HEK293 (cell line): ENCODE data around the gene KRT82.

Experiments used
- KLF16 ChIP-seq: fragments of 450-650 bp; formaldehyde crosslinking; IDR thresholded peaks from 2 replicates; pipeline ENCODE4 v1.5.1; 2017; ENCODE audit warnings: missing biosample characterization, missing genetic modification characterization
- MZF1 ChIP-seq: fragments of 450-650 bp; formaldehyde crosslinking; IDR thresholded peaks from 2 replicates; pipeline ENCODE4 v1.5.1; 2017; ENCODE audit warnings: missing biosample characterization, missing genetic modification characterization, borderline replicate concordance
- RBAK ChIP-seq: fragments of 450-650 bp; formaldehyde crosslinking; IDR thresholded peaks from 2 replicates; pipeline ENCODE4 v1.5.1; 2016; ENCODE audit warnings: missing biosample characterization, missing genetic modification characterization
- REPIN1 ChIP-seq: fragments of 450-650 bp; formaldehyde crosslinking; IDR thresholded peaks from 2 replicates; pipeline ENCODE4 v1.5.1; 2017; ENCODE audit warnings: missing biosample characterization, missing genetic modification characterization, low read depth
- WT1 ChIP-seq: fragments of 450-650 bp; formaldehyde crosslinking; IDR thresholded peaks from 2 replicates; pipeline ENCODE4 v1.5.1; 2016; ENCODE audit warnings: missing biosample characterization, missing genetic modification characterization
- ZNF585B ChIP-seq: fragments of 450-650 bp; formaldehyde crosslinking; IDR thresholded peaks from 2 replicates; pipeline ENCODE4 v1.5.1; 2016; ENCODE audit warnings: missing biosample characterization, missing genetic modification characterization
- ZNF747 ChIP-seq: fragments of 450-650 bp; formaldehyde crosslinking; IDR thresholded peaks from 2 replicates; pipeline ENCODE4 v1.5.1; 2016; ENCODE audit warnings: missing biosample characterization, missing genetic modification characterization
- TF ChIP-seq, protein P1 (sequence below): fragments of 450-650 bp; formaldehyde crosslinking; IDR thresholded peaks from 2 replicates; pipeline ENCODE4 v1.5.0; 2017; ENCODE audit warnings: missing biosample characterization, missing genetic modification characterization, borderline replicate concordance
- TF ChIP-seq, protein P2 (sequence below): fragments of 450-650 bp; formaldehyde crosslinking; IDR thresholded peaks from 2 replicates; pipeline ENCODE4 v1.5.1; 2016; ENCODE audit warnings: missing biosample characterization, missing genetic modification characterization
- TF ChIP-seq, protein P3 (sequence below): fragments of 450-650 bp; formaldehyde crosslinking; IDR thresholded peaks from 2 replicates; pipeline ENCODE4 v1.5.1; 2016; ENCODE audit warnings: missing biosample characterization, missing genetic modification characterization
- TF ChIP-seq, protein P4 (sequence below): fragments of 450-650 bp; formaldehyde crosslinking; IDR thresholded peaks from 2 replicates; pipeline ENCODE4 v1.5.1; 2016; ENCODE audit warnings: missing biosample characterization, missing genetic modification characterization, borderline replicate concordance
- TF ChIP-seq, protein P5 (sequence below): fragments of 450-650 bp; formaldehyde crosslinking; conservative IDR thresholded peaks from 2 replicates; pipeline ENCODE4 v1.5.1; 2016; ENCODE audit warnings: low read depth, missing biosample characterization, missing genetic modification characterization

DNA sequence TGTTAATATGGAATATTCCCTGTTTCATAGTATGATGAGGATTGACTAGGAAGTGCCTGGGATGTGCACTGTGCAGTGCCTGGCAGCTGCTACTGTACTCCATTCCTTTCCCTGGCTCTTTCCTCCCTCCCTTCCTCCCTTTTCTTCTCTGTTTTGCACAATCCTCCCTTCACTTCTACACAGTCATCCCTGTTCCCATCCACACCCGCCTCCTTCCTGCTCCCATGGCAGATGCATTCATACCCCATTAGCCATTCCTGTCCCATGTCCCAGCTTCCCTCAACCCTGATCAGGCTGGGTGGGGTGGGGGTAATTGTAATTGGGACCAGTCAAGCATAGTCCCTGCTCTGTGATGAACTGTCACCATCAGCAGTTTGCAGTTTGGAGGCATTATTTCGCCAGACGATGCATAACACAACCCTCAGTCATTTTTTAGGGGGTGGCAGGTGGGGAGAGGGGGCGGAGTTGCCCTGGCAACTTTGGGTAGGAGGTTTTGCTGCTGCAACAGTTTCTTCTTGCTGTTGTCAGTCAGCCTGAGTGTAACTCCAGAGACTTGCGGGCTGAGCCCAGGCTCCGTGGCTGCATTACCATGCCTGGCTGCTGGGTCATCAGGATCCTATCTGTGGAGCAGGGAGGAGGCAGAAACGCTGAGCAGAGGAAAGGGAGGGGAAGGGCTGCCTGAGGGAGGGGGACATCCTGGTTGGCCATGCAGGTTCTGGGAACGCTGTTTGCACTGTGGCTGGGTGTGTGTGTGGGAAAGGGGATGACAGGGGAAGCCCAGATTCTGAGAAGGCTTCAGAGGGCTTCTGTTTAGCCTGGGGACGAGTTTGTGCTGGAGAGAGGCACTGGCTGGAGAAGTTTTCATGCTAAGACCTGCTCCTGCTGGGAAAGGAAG, 16.6 kb downstream of the KRT82 start:
- TF ChIP-seq, protein P1, sequence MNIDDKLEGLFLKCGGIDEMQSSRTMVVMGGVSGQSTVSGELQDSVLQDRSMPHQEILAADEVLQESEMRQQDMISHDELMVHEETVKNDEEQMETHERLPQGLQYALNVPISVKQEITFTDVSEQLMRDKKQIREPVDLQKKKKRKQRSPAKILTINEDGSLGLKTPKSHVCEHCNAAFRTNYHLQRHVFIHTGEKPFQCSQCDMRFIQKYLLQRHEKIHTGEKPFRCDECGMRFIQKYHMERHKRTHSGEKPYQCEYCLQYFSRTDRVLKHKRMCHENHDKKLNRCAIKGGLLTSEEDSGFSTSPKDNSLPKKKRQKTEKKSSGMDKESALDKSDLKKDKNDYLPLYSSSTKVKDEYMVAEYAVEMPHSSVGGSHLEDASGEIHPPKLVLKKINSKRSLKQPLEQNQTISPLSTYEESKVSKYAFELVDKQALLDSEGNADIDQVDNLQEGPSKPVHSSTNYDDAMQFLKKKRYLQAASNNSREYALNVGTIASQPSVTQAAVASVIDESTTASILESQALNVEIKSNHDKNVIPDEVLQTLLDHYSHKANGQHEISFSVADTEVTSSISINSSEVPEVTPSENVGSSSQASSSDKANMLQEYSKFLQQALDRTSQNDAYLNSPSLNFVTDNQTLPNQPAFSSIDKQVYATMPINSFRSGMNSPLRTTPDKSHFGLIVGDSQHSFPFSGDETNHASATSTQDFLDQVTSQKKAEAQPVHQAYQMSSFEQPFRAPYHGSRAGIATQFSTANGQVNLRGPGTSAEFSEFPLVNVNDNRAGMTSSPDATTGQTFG (tag by site-specific recombination) = no peak
- TF ChIP-seq KLF16 (tag by site-specific recombination) (no peak), RBAK (tag by site-specific recombination) (no peak), MZF1 (no peak), ZNF585B (tag by site-specific recombination) (no peak), ZNF747 (tag by site-specific recombination) (no peak), WT1 (tag by site-specific recombination) (no peak), REPIN1 (tag by site-specific recombination) (no peak)
- TF ChIP-seq, protein P2, sequence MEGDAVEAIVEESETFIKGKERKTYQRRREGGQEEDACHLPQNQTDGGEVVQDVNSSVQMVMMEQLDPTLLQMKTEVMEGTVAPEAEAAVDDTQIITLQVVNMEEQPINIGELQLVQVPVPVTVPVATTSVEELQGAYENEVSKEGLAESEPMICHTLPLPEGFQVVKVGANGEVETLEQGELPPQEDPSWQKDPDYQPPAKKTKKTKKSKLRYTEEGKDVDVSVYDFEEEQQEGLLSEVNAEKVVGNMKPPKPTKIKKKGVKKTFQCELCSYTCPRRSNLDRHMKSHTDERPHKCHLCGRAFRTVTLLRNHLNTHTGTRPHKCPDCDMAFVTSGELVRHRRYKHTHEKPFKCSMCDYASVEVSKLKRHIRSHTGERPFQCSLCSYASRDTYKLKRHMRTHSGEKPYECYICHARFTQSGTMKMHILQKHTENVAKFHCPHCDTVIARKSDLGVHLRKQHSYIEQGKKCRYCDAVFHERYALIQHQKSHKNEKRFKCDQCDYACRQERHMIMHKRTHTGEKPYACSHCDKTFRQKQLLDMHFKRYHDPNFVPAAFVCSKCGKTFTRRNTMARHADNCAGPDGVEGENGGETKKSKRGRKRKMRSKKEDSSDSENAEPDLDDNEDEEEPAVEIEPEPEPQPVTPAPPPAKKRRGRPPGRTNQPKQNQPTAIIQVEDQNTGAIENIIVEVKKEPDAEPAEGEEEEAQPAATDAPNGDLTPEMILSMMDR (tag by site-specific recombination) = no peak
- TF ChIP-seq, protein P3, sequence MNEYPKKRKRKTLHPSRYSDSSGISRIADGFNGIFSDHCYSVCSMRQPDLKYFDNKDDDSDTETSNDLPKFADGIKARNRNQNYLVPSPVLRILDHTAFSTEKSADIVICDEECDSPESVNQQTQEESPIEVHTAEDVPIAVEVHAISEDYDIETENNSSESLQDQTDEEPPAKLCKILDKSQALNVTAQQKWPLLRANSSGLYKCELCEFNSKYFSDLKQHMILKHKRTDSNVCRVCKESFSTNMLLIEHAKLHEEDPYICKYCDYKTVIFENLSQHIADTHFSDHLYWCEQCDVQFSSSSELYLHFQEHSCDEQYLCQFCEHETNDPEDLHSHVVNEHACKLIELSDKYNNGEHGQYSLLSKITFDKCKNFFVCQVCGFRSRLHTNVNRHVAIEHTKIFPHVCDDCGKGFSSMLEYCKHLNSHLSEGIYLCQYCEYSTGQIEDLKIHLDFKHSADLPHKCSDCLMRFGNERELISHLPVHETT (tag by site-specific recombination) = no peak
- TF ChIP-seq, protein P4, sequence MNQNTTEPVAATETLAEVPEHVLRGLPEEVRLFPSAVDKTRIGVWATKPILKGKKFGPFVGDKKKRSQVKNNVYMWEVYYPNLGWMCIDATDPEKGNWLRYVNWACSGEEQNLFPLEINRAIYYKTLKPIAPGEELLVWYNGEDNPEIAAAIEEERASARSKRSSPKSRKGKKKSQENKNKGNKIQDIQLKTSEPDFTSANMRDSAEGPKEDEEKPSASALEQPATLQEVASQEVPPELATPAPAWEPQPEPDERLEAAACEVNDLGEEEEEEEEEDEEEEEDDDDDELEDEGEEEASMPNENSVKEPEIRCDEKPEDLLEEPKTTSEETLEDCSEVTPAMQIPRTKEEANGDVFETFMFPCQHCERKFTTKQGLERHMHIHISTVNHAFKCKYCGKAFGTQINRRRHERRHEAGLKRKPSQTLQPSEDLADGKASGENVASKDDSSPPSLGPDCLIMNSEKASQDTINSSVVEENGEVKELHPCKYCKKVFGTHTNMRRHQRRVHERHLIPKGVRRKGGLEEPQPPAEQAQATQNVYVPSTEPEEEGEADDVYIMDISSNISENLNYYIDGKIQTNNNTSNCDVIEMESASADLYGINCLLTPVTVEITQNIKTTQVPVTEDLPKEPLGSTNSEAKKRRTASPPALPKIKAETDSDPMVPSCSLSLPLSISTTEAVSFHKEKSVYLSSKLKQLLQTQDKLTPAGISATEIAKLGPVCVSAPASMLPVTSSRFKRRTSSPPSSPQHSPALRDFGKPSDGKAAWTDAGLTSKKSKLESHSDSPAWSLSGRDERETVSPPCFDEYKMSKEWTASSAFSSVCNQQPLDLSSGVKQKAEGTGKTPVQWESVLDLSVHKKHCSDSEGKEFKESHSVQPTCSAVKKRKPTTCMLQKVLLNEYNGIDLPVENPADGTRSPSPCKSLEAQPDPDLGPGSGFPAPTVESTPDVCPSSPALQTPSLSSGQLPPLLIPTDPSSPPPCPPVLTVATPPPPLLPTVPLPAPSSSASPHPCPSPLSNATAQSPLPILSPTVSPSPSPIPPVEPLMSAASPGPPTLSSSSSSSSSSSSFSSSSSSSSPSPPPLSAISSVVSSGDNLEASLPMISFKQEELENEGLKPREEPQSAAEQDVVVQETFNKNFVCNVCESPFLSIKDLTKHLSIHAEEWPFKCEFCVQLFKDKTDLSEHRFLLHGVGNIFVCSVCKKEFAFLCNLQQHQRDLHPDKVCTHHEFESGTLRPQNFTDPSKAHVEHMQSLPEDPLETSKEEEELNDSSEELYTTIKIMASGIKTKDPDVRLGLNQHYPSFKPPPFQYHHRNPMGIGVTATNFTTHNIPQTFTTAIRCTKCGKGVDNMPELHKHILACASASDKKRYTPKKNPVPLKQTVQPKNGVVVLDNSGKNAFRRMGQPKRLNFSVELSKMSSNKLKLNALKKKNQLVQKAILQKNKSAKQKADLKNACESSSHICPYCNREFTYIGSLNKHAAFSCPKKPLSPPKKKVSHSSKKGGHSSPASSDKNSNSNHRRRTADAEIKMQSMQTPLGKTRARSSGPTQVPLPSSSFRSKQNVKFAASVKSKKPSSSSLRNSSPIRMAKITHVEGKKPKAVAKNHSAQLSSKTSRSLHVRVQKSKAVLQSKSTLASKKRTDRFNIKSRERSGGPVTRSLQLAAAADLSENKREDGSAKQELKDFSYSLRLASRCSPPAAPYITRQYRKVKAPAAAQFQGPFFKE (tag by site-specific recombination) = no peak
- TF ChIP-seq, protein P5, sequence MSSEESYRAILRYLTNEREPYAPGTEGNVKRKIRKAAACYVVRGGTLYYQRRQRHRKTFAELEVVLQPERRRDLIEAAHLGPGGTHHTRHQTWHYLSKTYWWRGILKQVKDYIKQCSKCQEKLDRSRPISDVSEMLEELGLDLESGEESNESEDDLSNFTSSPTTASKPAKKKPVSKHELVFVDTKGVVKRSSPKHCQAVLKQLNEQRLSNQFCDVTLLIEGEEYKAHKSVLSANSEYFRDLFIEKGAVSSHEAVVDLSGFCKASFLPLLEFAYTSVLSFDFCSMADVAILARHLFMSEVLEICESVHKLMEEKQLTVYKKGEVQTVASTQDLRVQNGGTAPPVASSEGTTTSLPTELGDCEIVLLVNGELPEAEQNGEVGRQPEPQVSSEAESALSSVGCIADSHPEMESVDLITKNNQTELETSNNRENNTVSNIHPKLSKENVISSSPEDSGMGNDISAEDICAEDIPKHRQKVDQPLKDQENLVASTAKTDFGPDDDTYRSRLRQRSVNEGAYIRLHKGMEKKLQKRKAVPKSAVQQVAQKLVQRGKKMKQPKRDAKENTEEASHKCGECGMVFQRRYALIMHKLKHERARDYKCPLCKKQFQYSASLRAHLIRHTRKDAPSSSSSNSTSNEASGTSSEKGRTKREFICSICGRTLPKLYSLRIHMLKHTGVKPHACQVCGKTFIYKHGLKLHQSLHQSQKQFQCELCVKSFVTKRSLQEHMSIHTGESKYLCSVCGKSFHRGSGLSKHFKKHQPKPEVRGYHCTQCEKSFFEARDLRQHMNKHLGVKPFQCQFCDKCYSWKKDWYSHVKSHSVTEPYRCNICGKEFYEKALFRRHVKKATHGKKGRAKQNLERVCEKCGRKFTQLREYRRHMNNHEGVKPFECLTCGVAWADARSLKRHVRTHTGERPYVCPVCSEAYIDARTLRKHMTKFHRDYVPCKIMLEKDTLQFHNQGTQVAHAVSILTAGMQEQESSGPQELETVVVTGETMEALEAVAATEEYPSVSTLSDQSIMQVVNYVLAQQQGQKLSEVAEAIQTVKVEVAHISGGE = no peak
